ENCODE data around the gene ARHGAP31. TPM values are rescaled to one million over a fixed set of nuclear protein-coding genes. Genes with fewer than 3 reads are reported as not detected.

The ARHGAP31 gene
- total and polyA plus RNA-seq, 2 of the 8 experiments (the other 6 are each of a cell fraction or from before 2014, with no cell fraction given) = 1.1 to 7.6 TPM

- TF ChIP-seq SP4 (IDR thresholded peaks at IDR 0.05; ENCODE audit: low read length) = no peak
- no peak for TF ChIP-seq RAD21 (IDR thresholded peaks at IDR 0.05 in 1 of 2, conservative IDR thresholded peaks at IDR 0.05 in 1 of 2; ENCODE audit: low read depth in 2 of 2, low read length in 2 of 2)
- no peak for TF ChIP-seq JUND (IDR thresholded peaks at IDR 0.05; ENCODE audit: low read length)
- TF ChIP-seq ATF3 (IDR thresholded peaks at IDR 0.05; ENCODE audit: insufficient read depth, low read depth, low read length) = no peak
- TF ChIP-seq EP300 (IDR thresholded peaks at IDR 0.05; ENCODE audit: borderline replicate concordance in 1 of 2, low read depth in 2 of 2, low read length in 2 of 2) = no peak
- no peak for TF ChIP-seq ATF2 (IDR thresholded peaks at IDR 0.05; ENCODE audit: low read length)
Measured at GRCh38 chr3:119403201-119403600, 109.0 kb downstream of the ARHGAP31 start (continued).

Measured in H1 (cell line).